GM21515 (cell line): Measurements from ENCODE around the gene LRRC53.

ENCODE experiments used
- ATAC-seq: cut with Tn5 transposase; IDR thresholded peaks from one replicate; pipeline ENCODE4 v1.9.1; 2021; ENCODE audit not compliant: unreplicated experiment

Gene LRRC53

GRCh38 chr1:74512170-74512915 is at the start of gene LRRC53:
TSS of gene LRRC53 (minus strand) at chr1:74512611. CDS start at chr1:74483349, 29,262 bp downstream.
- no peak for ATAC-seq

DNA sequence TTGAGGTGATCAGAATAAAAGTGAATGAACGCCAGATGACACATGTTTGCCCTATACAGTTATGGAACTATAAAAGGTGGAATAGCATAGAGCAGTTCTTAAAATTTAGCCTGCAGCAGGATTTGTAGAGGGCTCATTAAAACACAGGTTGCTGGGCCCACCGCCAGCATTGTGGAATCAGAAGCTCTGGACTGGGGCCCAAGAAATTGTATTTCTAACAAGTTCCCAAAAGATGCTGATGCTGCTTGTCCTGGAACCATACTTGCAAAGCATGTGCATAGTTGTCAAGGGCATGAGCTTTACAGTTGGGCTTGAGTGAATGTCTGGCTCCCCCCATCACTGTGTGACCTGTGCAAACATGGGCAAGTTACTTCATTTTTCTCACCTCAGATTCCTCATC is 37.5 kb upstream of the LRRC53 start:
- no peak for ATAC-seq

DNA sequence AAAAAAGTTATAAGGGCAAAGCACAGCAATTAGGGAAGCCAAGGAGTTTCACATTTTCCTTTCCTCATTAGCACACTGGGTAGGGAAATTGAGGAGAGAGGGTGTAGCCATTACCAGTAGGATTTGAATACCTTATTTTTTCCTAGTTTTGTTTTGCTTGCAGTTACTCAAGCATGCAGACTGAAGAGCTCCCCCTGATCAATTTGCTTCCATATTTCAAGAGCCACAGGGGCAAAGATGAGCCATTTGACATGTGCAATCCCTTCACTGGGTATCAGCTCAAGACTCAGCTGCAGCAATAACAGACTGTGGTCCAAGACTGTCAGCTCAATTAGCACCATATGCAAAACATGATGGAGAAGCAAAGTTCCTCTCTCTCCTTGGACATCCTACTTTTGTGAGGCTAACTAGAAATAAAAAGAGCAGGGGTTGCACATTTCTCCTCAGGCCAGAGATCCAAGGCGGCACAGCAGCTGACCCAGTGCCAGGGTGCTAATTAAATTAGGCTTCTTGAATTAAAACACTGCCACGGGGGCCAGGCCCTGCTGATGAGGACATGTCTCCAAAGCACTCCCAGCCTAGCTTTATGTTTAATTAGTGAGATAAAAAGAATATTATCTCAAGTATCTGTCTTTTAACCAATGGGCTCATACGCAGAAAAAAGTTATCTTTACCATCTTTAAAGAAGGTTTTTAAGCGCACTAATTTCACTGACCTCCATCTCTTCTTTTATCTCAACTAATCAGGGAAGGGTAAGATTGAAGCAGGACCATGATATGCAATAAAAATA is 36.7 kb upstream of the LRRC53 start:
- ATAC-seq, result no peak

DNA sequence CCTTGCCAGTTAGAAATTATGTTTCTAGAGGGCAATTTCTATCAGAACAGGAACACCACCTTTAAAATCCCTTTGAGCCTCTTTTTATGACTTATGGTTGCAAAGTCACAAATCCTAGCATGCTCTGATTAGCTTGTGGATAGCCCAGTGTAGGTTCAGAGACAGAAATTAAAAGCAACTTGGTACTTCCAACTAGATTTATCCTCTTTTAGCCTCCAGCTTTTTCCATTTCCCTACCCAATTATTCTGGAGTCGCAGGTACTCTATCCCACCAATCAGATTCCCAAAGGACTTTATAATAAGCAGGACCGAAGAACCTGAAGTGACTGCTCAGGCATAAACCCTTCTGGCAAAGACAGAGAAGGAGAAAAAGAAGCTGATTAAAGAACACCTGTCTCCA is 33.4 kb upstream of the LRRC53 start:
- ATAC-seq, result no peak

- no peak for ATAC-seq
Observed at GRCh38 chr1:74534241-74534640, 21.8 kb upstream of the LRRC53 start.

GRCh38 chr1:74531796-74532195 is 19.4 kb upstream of the LRRC53 start:
- ATAC-seq, result no peak

GRCh38 chr1:74530892-74531291 is 18.5 kb upstream of the LRRC53 start:
- no peak for ATAC-seq

- no peak for ATAC-seq
Observed at GRCh38 chr1:74528123-74528522, 15.7 kb upstream of the LRRC53 start.

GRCh38 chr1:74526708-74527107 is 14.3 kb upstream of the LRRC53 start:
- ATAC-seq, result no peak

DNA sequence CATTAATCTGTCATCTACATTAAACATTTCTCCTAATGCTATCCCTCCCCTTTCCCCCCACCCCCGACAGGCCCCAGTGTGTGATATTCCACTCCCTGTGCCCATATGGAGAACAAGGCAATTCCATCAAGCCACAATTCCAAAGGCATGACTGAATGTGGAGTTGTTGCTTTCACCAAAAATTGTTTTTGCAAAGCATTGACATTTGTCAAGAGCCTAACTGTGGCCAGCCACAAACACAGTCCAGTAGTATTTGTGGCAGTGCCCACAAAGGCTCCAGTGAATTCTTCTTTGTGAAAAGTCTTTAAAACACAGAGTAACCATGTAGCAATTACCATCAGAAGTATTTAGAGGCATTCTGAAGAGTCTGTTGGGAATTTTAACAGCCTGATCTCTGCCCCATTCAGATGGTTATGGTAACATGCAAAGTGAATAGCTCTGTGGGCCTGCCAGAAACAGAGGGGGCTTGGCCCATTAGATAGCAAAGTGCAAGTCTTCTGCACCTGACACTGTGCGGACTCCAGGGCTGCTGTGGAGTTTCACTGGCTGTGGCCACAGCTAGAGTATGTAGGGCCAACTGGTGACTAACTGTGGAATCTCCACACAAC is 11.6 kb upstream of the LRRC53 start:
- no peak for ATAC-seq

GRCh38 chr1:74522148-74522547 is 9.7 kb upstream of the LRRC53 start:
- no peak for ATAC-seq

- ATAC-seq, result peak; percentile 91
Observed at GRCh38 chr1:74517599-74518051, 5.2 kb upstream of the LRRC53 start.

DNA sequence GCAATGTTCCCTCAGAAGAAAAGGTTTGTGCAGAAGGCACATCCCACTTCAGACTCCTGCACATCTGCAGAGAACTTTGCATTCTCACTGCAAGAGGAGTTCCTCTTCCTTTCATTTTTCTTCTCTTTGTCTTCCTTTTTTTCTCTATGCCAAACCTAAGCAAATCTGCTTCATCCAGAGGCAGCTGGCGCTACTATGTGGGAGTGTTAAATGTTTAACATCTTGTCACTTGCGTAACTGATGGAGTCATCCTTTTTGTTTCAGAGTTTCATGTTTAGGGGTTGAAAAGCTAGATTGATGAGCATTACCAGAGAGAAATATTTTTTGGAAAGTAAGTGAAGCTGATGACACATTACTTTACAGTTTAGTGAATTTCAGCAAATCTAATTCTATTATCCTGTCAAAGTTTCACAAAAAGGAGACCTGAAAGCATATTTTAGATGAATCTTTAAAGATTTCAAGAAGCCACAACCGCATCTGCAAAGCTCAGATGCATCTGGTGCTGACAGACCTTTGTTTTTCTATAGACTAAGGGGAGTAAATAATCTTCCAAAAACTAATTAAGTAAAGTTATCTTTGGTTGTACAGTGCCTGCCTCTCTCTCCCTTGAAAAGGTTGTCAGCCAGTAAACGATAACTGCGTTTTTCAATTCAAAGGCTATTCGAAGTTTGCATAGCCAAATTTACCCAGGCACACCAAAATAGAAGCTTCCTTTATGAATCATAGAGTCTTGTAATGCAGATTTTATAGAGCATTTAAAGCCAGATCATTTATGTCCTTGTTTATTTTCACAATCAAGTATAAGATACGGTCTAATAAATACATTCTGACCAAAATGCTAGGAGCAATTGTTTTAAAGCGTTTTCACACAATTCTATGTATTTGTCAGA is 1.2 kb upstream of the LRRC53 start:
- ATAC-seq, result no peak

GRCh38 chr1:74508449-74508848 is 4.0 kb downstream of the LRRC53 start:
- ATAC-seq, result no peak

- no peak for ATAC-seq
Observed at GRCh38 chr1:74505928-74506710, 6.3 kb downstream of the LRRC53 start.

DNA sequence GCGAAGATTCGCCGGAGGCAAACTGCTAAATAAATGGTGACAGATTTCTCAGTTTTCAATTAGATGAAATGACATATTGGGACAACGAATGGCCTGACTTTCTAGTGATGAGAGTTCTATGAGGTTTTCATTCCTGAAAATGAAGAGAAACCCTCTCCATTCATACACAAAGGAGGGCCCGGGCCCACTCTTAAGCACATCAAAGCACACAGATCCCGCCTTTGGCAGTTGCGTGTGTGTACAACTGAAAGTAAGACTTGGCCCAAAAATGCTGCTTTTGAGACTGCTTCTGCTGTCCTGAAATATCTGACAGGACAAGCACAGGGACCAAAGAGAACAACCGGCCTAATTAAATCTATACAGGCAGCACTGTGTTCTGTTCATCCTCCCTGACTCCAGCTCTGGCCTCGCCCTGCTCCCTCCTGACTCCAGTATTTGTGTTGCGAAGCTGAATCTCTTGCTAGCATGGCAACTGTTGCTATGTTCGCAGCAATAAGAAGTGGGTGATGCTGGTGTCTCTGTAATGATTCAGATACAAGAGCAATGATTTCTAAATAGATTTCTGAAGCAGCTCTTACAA is 7.4 kb downstream of the LRRC53 start:
- no peak for ATAC-seq

DNA sequence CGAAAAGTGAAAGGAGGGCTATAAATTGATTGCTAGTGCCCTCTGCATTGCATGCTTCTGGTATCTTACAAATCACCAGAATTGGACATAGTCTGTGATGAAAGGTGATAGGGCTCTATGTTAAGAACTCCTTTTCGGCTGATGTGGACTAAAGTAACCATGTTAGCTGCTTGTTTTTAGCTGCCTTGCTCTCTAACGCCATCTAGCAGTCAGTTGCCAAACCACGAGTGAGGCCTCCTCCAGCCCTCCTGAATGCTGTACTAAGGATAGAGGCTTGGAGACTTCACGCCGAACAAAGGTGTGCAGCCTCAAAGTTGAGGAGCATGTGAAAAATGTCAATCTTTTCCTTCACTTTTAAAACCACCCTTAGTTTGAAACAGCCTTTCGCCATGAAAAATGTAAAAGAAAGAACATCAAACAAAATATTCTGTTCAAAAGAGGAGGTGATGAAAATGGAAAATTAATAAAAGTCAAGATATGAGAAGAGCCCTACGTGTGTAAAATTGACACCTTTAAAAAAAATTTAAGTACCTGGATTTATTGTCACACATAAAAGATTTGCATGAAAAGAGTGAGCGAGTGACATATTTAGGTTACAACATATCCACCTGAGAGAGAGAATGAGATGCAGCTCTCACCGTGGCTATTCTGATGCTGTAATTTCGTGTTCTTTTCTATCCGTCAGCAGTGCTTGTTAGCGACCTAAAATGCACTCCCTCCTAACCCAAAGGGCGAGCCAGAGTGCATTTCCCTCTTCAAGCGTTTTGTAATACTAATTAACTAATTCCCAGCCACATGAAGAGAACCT is 8.1 kb downstream of the LRRC53 start:
- ATAC-seq, result peak; percentile 89

GRCh38 chr1:74502858-74503257 is 9.6 kb downstream of the LRRC53 start:
- no peak for ATAC-seq

- ATAC-seq, result no peak
Observed at GRCh38 chr1:74502432-74502831, 10.0 kb downstream of the LRRC53 start.
